HG02981 (cell line): ENCODE measurements around the gene PI4KA.
"Not testable (repeated sequence)": the region's sequence is repeated elsewhere in the genome, so short reads cannot be mapped to it uniquely, and the experiment has no call there.

Experiments used
- ATAC-seq: cut with Tn5 transposase; IDR thresholded peaks from one replicate; pipeline ENCODE4 v1.9.1; 2021; ENCODE audit warnings: mild to moderate bottlenecking, moderate library complexity; ENCODE audit not compliant: unreplicated experiment

Gene PI4KA

DNA sequence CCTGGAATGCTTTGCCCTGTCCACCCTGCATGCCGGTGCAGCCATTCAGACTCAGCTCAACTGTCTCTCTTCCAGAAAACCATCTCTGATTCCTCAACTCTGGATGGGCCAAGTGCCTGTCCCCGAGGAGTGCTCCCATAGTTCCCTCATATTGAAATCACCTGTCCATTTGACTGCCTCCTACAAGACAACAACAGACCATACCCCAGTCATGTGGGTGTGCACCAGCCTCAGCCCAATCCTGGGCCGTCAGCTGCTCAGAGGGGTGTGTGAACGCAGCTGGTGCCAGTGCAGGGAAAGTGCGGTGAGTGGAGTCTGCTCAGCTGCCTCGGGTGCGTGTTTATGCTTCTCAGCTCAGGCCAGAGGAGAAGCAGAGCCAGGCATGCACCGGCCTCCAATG lies 126.2 kb downstream of the PI4KA start:
- ATAC-seq = not testable (repeated sequence)

GRCh38 chr22:20729194-20729593 lies 129.4 kb downstream of the PI4KA start:
- no peak for ATAC-seq

GRCh38 chr22:20728523-20729190 lies 130.0 kb downstream of the PI4KA start:
- no peak for ATAC-seq

DNA sequence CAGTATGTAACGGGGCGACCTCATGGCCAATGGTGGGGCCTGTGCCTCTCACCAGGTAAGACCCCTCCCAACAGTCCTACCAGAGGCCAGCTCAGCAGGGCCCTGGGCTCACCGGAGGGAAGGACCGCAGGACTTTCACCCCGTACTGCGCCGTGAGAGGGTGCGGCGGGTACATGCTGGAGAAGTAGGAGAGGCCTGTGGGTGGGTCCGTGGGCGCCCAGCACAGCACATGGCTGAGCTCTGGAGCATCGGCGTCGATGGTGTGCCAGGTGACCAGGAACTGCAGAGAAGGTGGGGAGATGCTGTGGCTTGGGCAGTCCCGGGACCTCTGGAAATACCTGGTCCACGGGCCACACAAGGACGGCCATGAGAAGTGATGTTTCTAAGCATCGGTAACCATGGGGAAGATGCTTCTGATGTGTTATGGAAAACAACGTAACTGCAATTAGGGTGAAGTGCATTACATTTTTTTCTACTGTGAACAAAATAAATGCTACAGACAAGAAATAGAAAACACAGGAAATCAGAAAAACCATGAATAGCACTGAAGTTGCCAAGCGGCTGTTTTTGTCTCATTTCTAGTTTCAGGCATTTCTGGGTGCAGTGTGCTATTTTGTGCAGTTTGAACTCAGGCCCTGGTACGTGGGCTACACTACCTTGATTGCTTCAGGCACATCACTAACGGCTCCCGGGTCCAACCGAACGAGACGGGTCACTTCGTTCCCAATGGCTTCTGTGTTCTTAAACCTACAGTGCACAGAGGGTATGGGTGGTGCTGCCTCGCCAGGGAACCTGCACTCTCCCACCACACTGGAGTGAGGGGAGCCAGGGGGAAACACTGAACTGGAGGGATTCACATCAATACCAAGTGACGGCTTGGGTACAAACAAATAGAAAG lies 131.2 kb downstream of the PI4KA start:
- ATAC-seq = no peak

DNA sequence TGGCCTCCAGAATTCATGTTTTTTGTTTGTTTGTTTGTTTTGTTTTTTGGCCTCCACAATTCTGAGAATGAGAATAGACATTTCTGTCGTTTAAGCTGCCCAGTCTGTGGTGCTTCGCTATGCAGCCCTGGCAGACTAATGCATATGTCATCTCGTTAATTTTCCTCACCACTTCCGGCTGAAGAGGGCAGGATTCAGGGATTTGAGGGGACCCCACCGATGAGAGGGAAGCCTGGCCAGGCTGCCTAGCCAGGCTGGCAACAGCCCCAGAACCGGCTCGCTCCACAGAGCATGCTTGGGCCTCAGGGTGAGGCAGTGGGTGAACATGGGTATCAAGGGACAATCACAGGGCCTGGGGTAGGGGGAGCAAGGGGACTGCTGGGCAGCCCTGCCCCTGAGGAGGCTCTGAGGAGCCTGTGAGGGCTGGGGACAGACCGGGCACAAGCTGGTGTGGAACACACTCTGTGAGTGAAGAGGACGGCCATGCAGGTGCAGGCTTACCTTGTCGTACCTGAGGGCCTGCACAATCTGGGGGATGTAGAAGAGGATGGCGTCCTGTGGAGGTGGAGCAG lies 132.5 kb downstream of the PI4KA start:
- ATAC-seq = no peak

- no peak for ATAC-seq
Observed at GRCh38 chr22:20724676-20725454, 133.7 kb downstream of the PI4KA start.

DNA sequence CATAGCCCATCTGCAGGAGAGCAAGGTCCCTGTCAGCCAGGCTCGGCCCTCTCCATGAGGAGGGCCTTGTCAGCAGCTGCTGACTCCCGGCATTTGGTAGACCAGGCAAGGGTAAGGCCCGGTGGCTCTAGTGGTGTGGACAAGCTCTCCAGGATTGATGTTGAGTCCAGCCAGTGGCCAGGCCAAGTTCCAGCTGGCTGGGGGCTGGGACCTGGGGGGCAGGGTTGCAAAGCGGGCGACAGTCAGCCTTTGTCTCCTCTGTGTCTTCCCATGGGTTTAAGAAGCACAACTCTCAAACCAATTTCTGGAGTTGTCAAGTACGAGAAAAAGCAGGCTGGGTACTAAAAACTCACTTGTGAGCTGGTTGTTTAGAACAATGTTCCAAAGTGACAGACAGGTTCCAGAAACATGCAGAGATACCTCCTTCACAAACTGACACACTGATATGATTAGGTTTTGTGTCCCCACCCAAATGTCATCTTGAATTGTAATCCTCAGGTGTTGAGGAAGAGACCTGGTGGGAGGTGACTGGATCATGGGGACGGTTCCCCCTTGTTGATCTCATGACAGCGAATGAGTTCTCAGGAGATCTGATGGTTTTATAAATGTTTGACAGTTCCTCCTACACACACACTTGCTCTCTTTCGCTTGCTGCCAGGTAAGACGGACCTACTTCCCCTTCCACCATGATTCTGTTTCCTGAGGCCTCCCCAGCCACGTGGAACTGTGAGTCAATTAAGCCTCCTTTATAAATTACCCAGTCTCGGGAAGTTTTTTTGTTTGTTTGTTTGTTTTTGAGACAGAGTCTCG lies 137.0 kb downstream of the PI4KA start:
- no peak for ATAC-seq

GRCh38 chr22:20720692-20721408 lies 137.8 kb downstream of the PI4KA start:
- ATAC-seq = no peak

DNA sequence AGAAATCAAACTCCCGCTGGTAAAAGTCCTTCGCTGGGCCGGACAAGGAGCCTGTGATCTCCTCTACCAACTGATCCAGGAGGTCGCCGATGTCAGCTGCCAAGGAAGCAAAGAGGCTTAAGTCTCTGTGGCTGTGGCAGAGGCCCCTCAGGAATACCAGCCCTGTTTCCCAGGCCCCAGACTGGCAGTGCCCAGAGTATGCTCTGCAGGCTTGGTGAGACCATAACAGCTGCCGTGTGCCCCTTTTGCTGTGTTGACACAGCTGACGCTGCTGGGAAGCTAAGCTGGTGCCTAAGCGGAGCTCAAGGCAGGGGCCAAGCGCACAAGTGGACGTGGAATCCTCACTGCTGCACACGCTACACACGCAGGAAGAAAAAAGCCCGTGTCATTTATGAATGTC lies 139.9 kb downstream of the PI4KA start:
- ATAC-seq = not testable (repeated sequence)

- not testable (repeated sequence) for ATAC-seq
Observed at GRCh38 chr22:20717981-20718380, 140.6 kb downstream of the PI4KA start.

DNA sequence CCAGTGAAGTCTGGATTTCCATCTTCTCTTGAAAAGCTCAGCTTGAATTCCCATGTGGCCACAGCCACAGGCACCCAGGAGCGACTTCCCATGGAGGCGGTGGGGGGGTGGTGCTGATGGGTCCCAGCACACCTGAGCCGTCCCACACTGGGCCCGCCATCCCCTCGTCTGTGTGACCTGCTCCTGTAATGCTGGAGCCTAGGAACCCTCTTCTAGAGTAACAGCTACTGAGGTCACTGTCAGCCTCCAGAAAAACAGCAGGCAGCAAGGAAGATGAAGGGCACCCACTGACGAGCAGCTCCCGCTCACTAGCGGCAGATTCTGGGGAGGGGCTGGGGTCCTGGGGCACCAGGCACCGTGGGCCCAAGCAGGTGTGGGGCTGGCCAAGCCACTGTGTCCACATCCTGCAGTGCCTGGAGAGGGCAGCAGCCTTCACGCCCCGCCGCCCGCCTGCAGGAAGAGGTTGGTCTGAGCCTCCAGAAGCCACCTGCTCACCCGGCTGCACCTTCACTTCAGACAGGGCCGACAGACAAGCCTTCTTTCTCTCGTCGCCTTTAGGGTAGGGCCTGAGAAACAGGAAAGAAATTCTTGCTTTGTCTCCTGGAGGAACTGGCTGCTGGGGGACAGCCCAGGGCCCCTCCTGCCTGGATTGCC lies 141.3 kb downstream of the PI4KA start:
- not testable (repeated sequence) for ATAC-seq

DNA sequence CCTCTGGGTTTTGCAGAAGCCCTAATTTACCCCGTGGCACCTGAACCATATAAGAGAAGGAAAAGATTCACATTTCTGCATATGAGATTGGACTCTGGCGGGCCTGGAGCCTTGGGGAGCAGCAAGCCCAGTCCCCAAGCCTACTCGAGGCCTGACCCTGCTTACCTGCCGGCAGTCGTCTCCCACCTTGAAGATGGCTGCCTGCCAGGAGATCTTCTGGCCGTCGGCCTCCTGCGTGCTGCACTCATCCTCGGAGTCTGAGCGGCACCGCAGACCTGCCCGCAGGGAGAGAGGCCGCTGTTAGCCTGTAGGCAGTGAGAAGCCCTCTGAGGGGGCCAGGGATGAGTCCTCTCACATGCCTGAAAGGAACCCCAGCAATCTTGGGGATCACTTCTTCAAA lies 145.5 kb downstream of the PI4KA start:
- not testable (repeated sequence) for ATAC-seq

- ATAC-seq = not testable (repeated sequence)
Observed at GRCh38 chr22:20709966-20710365, 148.6 kb downstream of the PI4KA start.

DNA sequence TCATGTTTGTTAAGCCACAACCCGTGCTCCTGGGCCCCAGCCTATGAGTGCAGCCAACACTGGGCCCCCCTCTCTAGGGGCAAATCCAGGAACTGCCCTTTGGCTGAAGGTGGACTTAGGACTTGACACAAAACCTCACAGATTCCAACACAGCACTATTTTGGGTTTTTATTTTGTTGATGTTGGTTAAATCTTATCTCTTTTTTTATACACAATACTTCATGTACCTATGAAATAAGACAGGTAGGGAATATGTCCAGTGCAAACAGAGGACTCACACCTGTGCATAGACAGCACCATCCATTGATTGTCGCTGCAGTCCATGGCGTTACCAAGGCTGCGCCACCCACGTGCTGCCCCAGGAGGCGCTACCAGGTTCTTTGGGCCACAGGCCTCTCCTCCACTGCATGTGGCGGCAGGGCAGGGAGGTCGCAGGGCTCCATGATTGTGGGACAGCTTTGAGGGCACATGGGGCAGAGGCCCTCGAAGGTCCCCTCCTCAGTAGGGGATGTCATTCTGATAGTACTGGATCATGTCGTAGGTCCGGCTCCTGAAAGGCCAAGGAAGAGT lies 151.0 kb downstream of the PI4KA start:
- not testable (repeated sequence) for ATAC-seq

GRCh38 chr22:20703816-20704609 lies 154.6 kb downstream of the PI4KA start:
- ATAC-seq = not testable (repeated sequence)

- ATAC-seq = peak; percentile 5
Observed at GRCh38 chr22:20703414-20703806, 155.2 kb downstream of the PI4KA start.

GRCh38 chr22:20702546-20703413 lies 155.8 kb downstream of the PI4KA start:
- ATAC-seq = peak; percentile 71
